HEK293 (cell line): ENCODE data around the gene C19orf53.

ENCODE experiments used
- CTCF ChIA-PET: fragments of 350-600 bp; formaldehyde crosslinking; extraction: SDS; loops from one replicate; lab custom pipeline; 2021; ENCODE audit warnings: antibody characterized with exemption; lab: Yijun Ruan, JAX
- POLR2A ChIA-PET: fragments of 300-600 bp; formaldehyde crosslinking; extraction: SDS; loops from one replicate; lab custom pipeline; 2020; ENCODE audit warnings: antibody characterized with exemption, inconsistent platforms; lab: Yijun Ruan, JAX
- H3K27ac ChIP-seq: fragments of 200-500 bp; sonication (Bioruptor generic); 2 replicates; pipeline ENCODE4 v1.5.1; 2014; ENCODE audit warnings: low read depth, low read length, control low read depth, inconsistent platforms; ENCODE audit errors: extremely low read depth
- H3K36me3 ChIP-seq, 2 experiments: fragments of 200-500 bp in 1 of 2; sonication (Bioruptor generic) in 1 of 2; 1 replicate in 1 of 2; 2 replicates in 1 of 2; pipeline ENCODE4 v1.5.1; 2014 to 2017; ENCODE audit warnings: inconsistent platforms in 2 of 2, low read length in 2 of 2; ENCODE audit not compliant: control insufficient read depth in 2 of 2, insufficient read depth in 1 of 2
- H3K4me1 ChIP-seq: fragments of 200-500 bp; sonication (Bioruptor generic); 2 replicates; pipeline ENCODE4 v1.5.1; 2014; ENCODE audit warnings: mild to moderate bottlenecking, low read length, inconsistent platforms; ENCODE audit not compliant: control insufficient read depth, insufficient read depth
- H3K4me3 ChIP-seq: 2 replicates; pipeline ENCODE4 v1.5.1; 2011; ENCODE audit warnings: low read depth, mild to moderate bottlenecking, control low read depth, low read length, moderate library complexity
- H3K9me3 ChIP-seq: fragments of 200-500 bp; sonication (Bioruptor generic); 2 replicates; pipeline ENCODE4 v1.5.1; 2014; ENCODE audit warnings: low read depth, low read length, inconsistent platforms; ENCODE audit not compliant: control insufficient read depth, insufficient read depth
- GLIS2 ChIP-seq: fragments of 450-650 bp; formaldehyde crosslinking; IDR thresholded peaks from 2 replicates; pipeline ENCODE4 v1.5.1; 2016; ENCODE audit warnings: missing biosample characterization, missing genetic modification characterization
- HIC1 ChIP-seq: fragments of 450-650 bp; formaldehyde crosslinking; IDR thresholded peaks from 2 replicates; pipeline ENCODE4 v1.5.1; 2016; ENCODE audit warnings: missing biosample characterization, missing genetic modification characterization
- MEIS1 ChIP-seq: sonication (generic); formaldehyde crosslinking; IDR thresholded peaks from 2 replicates; pipeline ENCODE4 v1.8.1; 2022; ENCODE audit warnings: missing genetic modification reagents, mild to moderate bottlenecking, borderline replicate concordance
- MZF1 ChIP-seq: fragments of 450-650 bp; formaldehyde crosslinking; IDR thresholded peaks from 2 replicates; pipeline ENCODE4 v1.5.1; 2017; ENCODE audit warnings: missing biosample characterization, missing genetic modification characterization, borderline replicate concordance
- REPIN1 ChIP-seq: fragments of 450-650 bp; formaldehyde crosslinking; IDR thresholded peaks from 2 replicates; pipeline ENCODE4 v1.5.1; 2017; ENCODE audit warnings: missing biosample characterization, missing genetic modification characterization, low read depth
- ZBTB1 ChIP-seq: fragments of 450-650 bp; formaldehyde crosslinking; IDR thresholded peaks from 2 replicates; pipeline ENCODE4 v1.5.1; 2016; ENCODE audit warnings: missing biosample characterization, missing genetic modification characterization
- ZBTB17 ChIP-seq: fragments of 450-650 bp; formaldehyde crosslinking; IDR thresholded peaks from 2 replicates; pipeline ENCODE4 v1.5.1; 2016; ENCODE audit warnings: missing biosample characterization, missing genetic modification characterization
- ZBTB20 ChIP-seq: fragments of 450-650 bp; formaldehyde crosslinking; IDR thresholded peaks from 2 replicates; pipeline ENCODE4 v1.5.1; 2016; ENCODE audit warnings: missing biosample characterization, missing genetic modification characterization
- ZBTB26 ChIP-seq: fragments of 450-650 bp; formaldehyde crosslinking; optimal IDR thresholded peaks from 2 replicates; pipeline ENCODE3; 2016; ENCODE audit warnings: missing biosample characterization, mild to moderate bottlenecking, missing genetic modification characterization
- ZBTB44 ChIP-seq: fragments of 450-650 bp; IDR thresholded peaks from 2 replicates; pipeline ENCODE4 v1.5.1; 2018; ENCODE audit warnings: missing biosample characterization, mild to moderate bottlenecking, missing genetic modification characterization
- ZBTB6 ChIP-seq: fragments of 450-650 bp; formaldehyde crosslinking; IDR thresholded peaks from 2 replicates; pipeline ENCODE4 v1.5.1; 2017; ENCODE audit warnings: missing biosample characterization, missing genetic modification characterization
- ZNF121 ChIP-seq: fragments of 450-650 bp; formaldehyde crosslinking; IDR thresholded peaks from 2 replicates; pipeline ENCODE4 v1.5.1; 2016; ENCODE audit warnings: missing biosample characterization, missing genetic modification characterization
- ZNF138 ChIP-seq: fragments of 450-650 bp; formaldehyde crosslinking; IDR thresholded peaks from 2 replicates; pipeline ENCODE4 v1.5.1; 2016; ENCODE audit warnings: missing biosample characterization, missing genetic modification characterization, borderline replicate concordance
- ZNF169 ChIP-seq: fragments of 450-650 bp; formaldehyde crosslinking; IDR thresholded peaks from 2 replicates; pipeline ENCODE4 v1.5.1; 2016; ENCODE audit warnings: missing biosample characterization, missing genetic modification characterization
- ZNF175 ChIP-seq: fragments of 450-650 bp; formaldehyde crosslinking; IDR thresholded peaks from 2 replicates; pipeline ENCODE4 v1.5.1; 2016; ENCODE audit warnings: missing biosample characterization, missing genetic modification characterization
- ZNF311 ChIP-seq: fragments of 450-650 bp; formaldehyde crosslinking; IDR thresholded peaks from 2 replicates; pipeline ENCODE4 v1.5.1; 2017; ENCODE audit warnings: missing biosample characterization, missing genetic modification characterization, borderline replicate concordance
- ZNF449 ChIP-seq: fragments of 450-650 bp; formaldehyde crosslinking; IDR thresholded peaks from 2 replicates; pipeline ENCODE4 v1.5.1; 2017; ENCODE audit warnings: missing biosample characterization, mild to moderate bottlenecking, missing genetic modification characterization, moderate library complexity
- ZNF501 ChIP-seq: fragments of 450-650 bp; formaldehyde crosslinking; IDR thresholded peaks from 2 replicates; pipeline ENCODE4 v1.5.1; 2016; ENCODE audit warnings: missing biosample characterization, missing genetic modification characterization
- ZNF555 ChIP-seq: fragments of 450-650 bp; formaldehyde crosslinking; conservative IDR thresholded peaks from 2 replicates; pipeline ENCODE4 v1.5.1; 2017; ENCODE audit warnings: missing biosample characterization, mild to moderate bottlenecking, missing genetic modification characterization, inconsistent platforms
- ZNF660 ChIP-seq: fragments of 450-650 bp; IDR thresholded peaks from 2 replicates; pipeline ENCODE4 v1.5.1; 2018; ENCODE audit warnings: missing biosample characterization, mild to moderate bottlenecking, missing genetic modification characterization
- ZNF670 ChIP-seq: fragments of 450-650 bp; formaldehyde crosslinking; IDR thresholded peaks from 2 replicates; pipeline ENCODE4 v1.5.1; 2016; ENCODE audit warnings: missing biosample characterization, missing genetic modification characterization, low read depth
- ZNF76 ChIP-seq: fragments of 450-650 bp; formaldehyde crosslinking; IDR thresholded peaks from 2 replicates; pipeline ENCODE4; 2016; ENCODE audit warnings: low read depth, missing biosample characterization, missing genetic modification characterization, borderline replicate concordance
- ZNF785 ChIP-seq: fragments of 450-650 bp; formaldehyde crosslinking; IDR thresholded peaks from 2 replicates; pipeline ENCODE4 v1.5.1; 2016; ENCODE audit warnings: missing biosample characterization, missing genetic modification characterization
- ZNF791 ChIP-seq: fragments of 450-650 bp; formaldehyde crosslinking; IDR thresholded peaks from 2 replicates; pipeline ENCODE4 v1.5.1; 2016; ENCODE audit warnings: missing biosample characterization, missing genetic modification characterization
- ZSCAN18 ChIP-seq: fragments of 450-650 bp; formaldehyde crosslinking; IDR thresholded peaks from 2 replicates; pipeline ENCODE4 v1.5.1; 2016; ENCODE audit warnings: missing biosample characterization, missing genetic modification characterization
- ZSCAN5A ChIP-seq: fragments of 450-650 bp; formaldehyde crosslinking; IDR thresholded peaks from 2 replicates; pipeline ENCODE4 v1.5.1; 2016; ENCODE audit warnings: missing biosample characterization, missing genetic modification characterization

Gene C19orf53

GRCh38 chr19:13731147-13731964, 42.9 kb upstream of the C19orf53 start:
- ChIA-PET CTCF (interaction anchor here (0.6 to 2.1 kb wide), 2 partner anchors 10 to 105 kb away, joined by 3 to 11 read pairs; no protein-coding TSS in a partner anchor), POLR2A (interaction anchor here (0.6 to 2.8 kb wide), 16 partner anchors 10 to 405 kb away, joined by 3 to 31 read pairs (median 4); partner anchors contain the start of genes ASF1B, MRI1 and ZSWIM4)
- Histone ChIP-seq H3K4me3 (peak overlapping the region; percentile 73), H3K4me1 (0 out of 2 replicates have a peak, but pooled peaks cover 4% of the 10 kb centered on the region), H3K27ac (peak overlapping the region; percentile 46), H3K9me3 (no peaks in the 10 kb centered on the region), H3K36me3 (peaks cover 0 to 11% of the 10 kb centered on the region in 2 experiments; a peak in 2 of 3 replicates)
- TF ChIP-seq ZNF501 (tag by site-specific recombination) (0 out of 2 replicates have a peak, but pooled peaks have one; percentile 52), MZF1 (tag by site-specific recombination) (no peak), ZNF311 (tag by site-specific recombination) (no peak), ZNF449 (peak; percentile 78; the same call in 1 of the 2 replicates), ZNF660 (tag by site-specific recombination) (peak; percentile 84; the same call in 1 of the 2 replicates), ZBTB17 (tag by site-specific recombination) (peak; percentile 61; the same call in 1 of the 2 replicates), ZNF175 (tag by site-specific recombination) (no peak), ZNF169 (tag by site-specific recombination) (no peak), ZNF76 (peak; percentile 88), ZBTB26 (tag by site-specific recombination) (peak; percentile 33), ZSCAN18 (tag by site-specific recombination) (no peak), GLIS2 (tag by site-specific recombination) (no peak), ZBTB44 (tag by site-specific recombination) (peak; percentile 77), ZNF555 (tag by site-specific recombination) (no peak), ZNF670 (tag by site-specific recombination) (no peak), REPIN1 (tag by site-specific recombination) (no peak), ZBTB20 (tag by site-specific recombination) (no peak), ZNF791 (tag by site-specific recombination) (no peak), ZBTB1 (tag by site-specific recombination) (peak; percentile 87), ZNF785 (tag by site-specific recombination) (no peak), ZSCAN5A (tag by site-specific recombination) (no peak), MEIS1 (CRISPR knock-in tag) (no peak), ZBTB6 (no peak), ZNF121 (tag by site-specific recombination) (no peak), ZNF138 (tag by site-specific recombination) (no peak), HIC1 (tag by site-specific recombination) (peak; percentile 72)
